IMR-90 (cell line): ENCODE data around the gene PTPN3. TPM values are rescaled to one million over a fixed set of nuclear protein-coding genes. Genes with fewer than 3 reads are reported as not detected.

Experiments used
- ATAC-seq: fragments of 200-7000 bp; cut with Tn5 transposase; 2 replicates; pipeline ENCODE4 v1.9.1; 2020; ENCODE audit warnings: low read depth, mild to moderate bottlenecking, moderate library complexity
- BruUV-seq: library from RNA; stranded (reverse); fragments of 400-500 nt; replicated peaks from 2 replicates; lab custom pipeline; 2021; lab: Mats Ljungman, UMichigan
- CTCF ChIA-PET: fragments of 300-600 bp; formaldehyde crosslinking; extraction: SDS; loops from one replicate; lab custom pipeline; 2021; ENCODE audit warnings: antibody characterized with exemption; lab: Yijun Ruan, JAX
- POLR2A ChIA-PET: fragments of 300-600 bp; sonication (Branson Sonifier 250); formaldehyde crosslinking; loops from one replicate; lab custom pipeline; 2022; ENCODE audit warnings: antibody characterized with exemption; ENCODE audit not compliant: unreplicated experiment; lab: Charles Lee
- DNase-seq: peaks from one replicate; pipeline ENCODE4 v3.0.0; 2013
- H2AFZ ChIP-seq: replicated peaks from 2 replicates; pipeline ENCODE3; 2013; ENCODE audit warnings: low read length, mild to moderate bottlenecking; ENCODE audit not compliant: poor library complexity
- H2AK5ac ChIP-seq: 2 replicates; pipeline ENCODE4 v1.6.1; 2013; ENCODE audit warnings: low read depth, low read length, inconsistent platforms
- H2AK9ac ChIP-seq: replicated peaks from 2 replicates; pipeline ENCODE3; 2013; ENCODE audit warnings: mild to moderate bottlenecking, low read depth, low read length, moderate library complexity; ENCODE audit not compliant: poor library complexity
- H2BK120ac ChIP-seq: 2 replicates; pipeline ENCODE4 v1.6.1; 2013; ENCODE audit warnings: low read depth, low read length, inconsistent platforms
- H2BK15ac ChIP-seq: 3 replicates; pipeline ENCODE4 v1.6.1; 2013; ENCODE audit warnings: low read depth, low read length, inconsistent platforms
- H2BK20ac ChIP-seq: 2 replicates; pipeline ENCODE4 v1.6.1; 2013; ENCODE audit warnings: low read depth, mild to moderate bottlenecking, inconsistent platforms, low read length, moderate library complexity
- H2BK5ac ChIP-seq: 2 replicates; pipeline ENCODE4 v1.6.1; 2013; ENCODE audit warnings: mild to moderate bottlenecking, low read depth, low read length, inconsistent platforms; ENCODE audit not compliant: poor library complexity, severe bottlenecking
- H3K14ac ChIP-seq: replicated peaks from 2 replicates; pipeline ENCODE4 v1.6.1; 2013; ENCODE audit warnings: low read depth, low read length, inconsistent platforms
- H3K18ac ChIP-seq: 2 replicates; pipeline ENCODE4 v1.6.1; 2013; ENCODE audit warnings: low read depth, low read length, control low read depth
- H3K23ac ChIP-seq: 2 replicates; pipeline ENCODE4 v1.6.1; 2013; ENCODE audit warnings: low read depth, low read length, inconsistent platforms
- H3K27ac ChIP-seq: 2 replicates; pipeline ENCODE4 v1.5.1; 2013; ENCODE audit warnings: mild to moderate bottlenecking, control low read depth, low read length; ENCODE audit not compliant: insufficient read depth
- H3K27me3 ChIP-seq: 2 replicates; pipeline ENCODE4 v1.6.1; 2013; ENCODE audit warnings: low read length; ENCODE audit not compliant: control insufficient read depth, insufficient read depth
- H3K36me3 ChIP-seq: 2 replicates; pipeline ENCODE4 v1.6.1; 2013; ENCODE audit warnings: low read length, mixed read lengths; ENCODE audit not compliant: control insufficient read depth, insufficient read depth
- H3K4ac ChIP-seq: 2 replicates; pipeline ENCODE4 v1.6.1; 2013; ENCODE audit warnings: low read depth, low read length, inconsistent platforms
- H3K4me1 ChIP-seq: 2 replicates; pipeline ENCODE4 v1.6.1; 2013; ENCODE audit warnings: low read length, mixed read lengths; ENCODE audit not compliant: control insufficient read depth, insufficient read depth
- H3K4me2 ChIP-seq: 2 replicates; pipeline ENCODE4 v1.6.1; 2013; ENCODE audit warnings: low read depth, mild to moderate bottlenecking, control low read depth, low read length, moderate library complexity
- H3K4me3 ChIP-seq: 2 replicates; pipeline ENCODE4 v1.5.1; 2013; ENCODE audit warnings: low read depth, mild to moderate bottlenecking, control low read depth, low read length, moderate library complexity; ENCODE audit not compliant: insufficient read depth
- H3K56ac ChIP-seq: 2 replicates; pipeline ENCODE4 v1.6.1; 2013; ENCODE audit warnings: low read length, inconsistent platforms; ENCODE audit not compliant: insufficient read depth; ENCODE audit errors: extremely low read depth
- H3K79me1 ChIP-seq, 2 experiments: 2 replicates each; pipeline ENCODE4 v1.6.1; 2013; ENCODE audit warnings: low read length in 2 of 2, inconsistent platforms in 1 of 2, low read depth in 1 of 2
- H3K9ac ChIP-seq: 2 replicates; pipeline ENCODE4 v1.6.1; 2013; ENCODE audit warnings: low read depth, low read length, control low read depth
- H3K9me1 ChIP-seq: 2 replicates; pipeline ENCODE4 v1.6.1; 2013; ENCODE audit warnings: low read length, inconsistent platforms; ENCODE audit not compliant: insufficient read depth
- H3K9me3 ChIP-seq: 2 replicates; pipeline ENCODE4 v1.6.1; 2013; ENCODE audit warnings: low read length; ENCODE audit not compliant: control insufficient read depth, insufficient read depth
- H4K20me1 ChIP-seq: 2 replicates; pipeline ENCODE4 v1.6.1; 2013; ENCODE audit warnings: low read length, inconsistent platforms; ENCODE audit not compliant: insufficient read depth
- H4K5ac ChIP-seq: 2 replicates; pipeline ENCODE4 v1.6.1; 2013; ENCODE audit warnings: mild to moderate bottlenecking, low read depth, low read length, control low read depth
- H4K8ac ChIP-seq, 2 experiments: 2 replicates each; pipeline ENCODE4 v1.6.1; 2013; ENCODE audit warnings: low read depth in 2 of 2, low read length in 2 of 2, control low read depth in 1 of 2, inconsistent platforms in 1 of 2
- H4K91ac ChIP-seq: 2 replicates; pipeline ENCODE4 v1.6.1; 2013; ENCODE audit warnings: low read depth, low read length, inconsistent platforms; ENCODE audit not compliant: insufficient read depth
- CHD1 ChIP-seq: IDR thresholded peaks from 2 replicates; pipeline ENCODE4 v1.6.1; 2012; ENCODE audit warnings: low read depth, low read length, improper control_type of control experiment
- MAFK ChIP-seq: IDR thresholded peaks from 2 replicates; pipeline ENCODE4 v1.6.1; 2012; ENCODE audit warnings: low read depth, low read length, improper control_type of control experiment
- NFE2L2 ChIP-seq: fragments of 150-350 bp; IDR thresholded peaks from 2 replicates; pipeline ENCODE4 v1.6.1; 2016; ENCODE audit warnings: low read depth, mild to moderate bottlenecking, low read length
- whole genome bisulfite sequencing, 2 experiments: methylation state at CpG; one replicate each; pipeline versions ENCODE4 v1.1.5 to v1.1.7; 2013; ENCODE audit warnings: missing lambda C conversion rate in 2 of 2; ENCODE audit not compliant: insufficient read length in 1 of 2; ENCODE audit errors: extremely low coverage in 2 of 2; 5-methylcytosine and 5-hydroxymethylcytosine counted together
- dilution Hi-C: fragments of 300-500 bp; cut with HindIII; formaldehyde crosslinking; loops from one replicate; pipeline ENCODE4 v1.14.3; 2018; ENCODE audit warnings: low sequenced_read_pairs; ENCODE audit not compliant: unreplicated experiment
- in situ Hi-C: fragments of 300-500 bp; cut with MboI; formaldehyde crosslinking; loops from 3 replicates; pipeline ENCODE4 v1.14.3; 2019; ENCODE audit warnings: low sequenced_read_pairs, inconsistent platforms, mixed read lengths
- intact Hi-C: fragments of 100-400 bp; cut with micrococcal nuclease; formaldehyde crosslinking; loops from 2 replicates; pipeline ENCODE4 v1.10.0; 2022
- polyA plus RNA-seq, 3 experiments: library from polyadenylated mRNA; depleted of rRNA; stranded (reverse); fragments of >200 nt; gene quantifications; 2 replicates each; pipeline ENCODE4 v1.2.3, GENCODE V29; 2012; ENCODE audit warnings: low replicate concordance in 1 of 3
- total RNA-seq: library from RNA; depleted of rRNA; stranded (reverse); fragments of >200 nt; gene quantifications from 2 replicates; pipeline ENCODE4 v1.2.3, GENCODE V29; 2012

PTPN3 gene
- total and polyA plus RNA-seq, 2 of the 4 experiments (the other 2 are of a cell fraction) = 0.72 to 0.89 TPM

DNA sequence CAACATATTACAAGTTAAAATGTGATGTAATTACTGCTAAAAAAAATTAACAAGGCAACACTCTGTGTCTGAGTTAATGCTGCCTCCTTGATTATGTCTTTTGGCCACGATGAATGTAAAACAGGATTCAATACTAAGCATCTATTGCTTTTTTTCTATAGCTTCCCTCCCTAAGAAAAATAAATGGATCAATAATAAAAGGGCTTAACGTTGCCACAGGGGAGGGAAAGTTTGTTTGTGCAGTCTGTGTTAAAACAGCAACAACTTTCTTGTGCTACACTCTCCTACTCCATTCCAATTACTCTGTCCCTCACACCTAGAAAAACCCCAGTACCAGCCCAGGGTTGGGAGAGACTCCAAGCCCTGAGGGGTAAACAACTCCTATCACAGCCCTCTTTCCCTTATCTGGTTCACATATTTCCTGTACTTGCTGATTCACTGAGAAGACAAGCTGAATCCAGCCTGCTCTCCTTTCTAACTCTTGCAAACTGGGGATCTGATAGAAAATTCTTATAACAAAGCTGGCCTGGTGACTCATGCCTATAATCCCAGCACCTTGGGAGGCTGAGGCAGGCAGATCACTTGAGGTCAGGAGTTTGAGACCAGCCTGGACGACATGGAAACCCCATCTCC, 44.8 kb downstream of the PTPN3 start:
- no peak overlapping the region for H2AK5ac ChIP-seq
- no peak overlapping the region for H3K4me3 ChIP-seq
- no peak overlapping the region for H3K4ac ChIP-seq
- H3K4me1 ChIP-seq = peaks cover 2% of the 10 kb centered on the region; the same call in 1 of the 2 replicates
- peak overlapping the region; percentile 31 for H2BK5ac ChIP-seq
- TF ChIP-seq NFE2L2 (0 out of 2 replicates have a peak, but pooled peaks have one; percentile 16), CHD1 (no peak), MAFK (no peak)
- no peak overlapping the region for H2BK120ac ChIP-seq
- dilution Hi-C loops (no loop called here), in situ Hi-C loops (no loop called here), intact Hi-C loops (no loop called here)
- ATAC-seq (peak; percentile 81), DNase-seq (peak; percentile 81)
- H4K8ac ChIP-seq = no peak overlapping the region
- no TSS peak for BruUV-seq
- no peak overlapping the region for H2BK20ac ChIP-seq
- no peak overlapping the region for H4K5ac ChIP-seq
- H3K56ac ChIP-seq = no peak overlapping the region
- H3K27ac ChIP-seq = no peak overlapping the region
- CTCF ChIA-PET = interaction anchor here (0.7 to 1.3 kb wide), 2 partner anchors 16 to 21 kb away, joined by 3 to 6 read pairs; no protein-coding TSS in a partner anchor
- H4K20me1 ChIP-seq = no peaks in the 10 kb centered on the region
- H3K14ac ChIP-seq = no peak overlapping the region
- no peak overlapping the region for H2AFZ ChIP-seq
- H3K18ac ChIP-seq = no peak overlapping the region
- H3K9ac ChIP-seq = no peak overlapping the region
- no peak overlapping the region for H4K91ac ChIP-seq
- no peak overlapping the region; the same call in 1 of the 2 replicates for H3K4me2 ChIP-seq
- no peaks in the 10 kb centered on the region for H3K9me3 ChIP-seq
- no peak overlapping the region for H3K23ac ChIP-seq
- H2AK9ac ChIP-seq = no peak overlapping the region
- H3K9me1 ChIP-seq = no peaks in the 10 kb centered on the region
- H2BK15ac ChIP-seq = no peak overlapping the region
- POLR2A ChIA-PET = no interaction called here
- WGBS, 2 experiments = 29% methylated on average over 1 of the region's 3 CpGs; no CpG with 5 or more reads in 1 of the 2 experiments
- no peaks in the 10 kb centered on the region for H3K36me3 ChIP-seq
- no peaks in the 10 kb centered on the region for H3K79me1 ChIP-seq
- H3K27me3 ChIP-seq = no peaks in the 10 kb centered on the region; the same call in 1 of the 2 replicates
